ENCODE data around the gene ACOXL. TPM values are rescaled to one million over a fixed set of nuclear protein-coding genes. Genes with fewer than 3 reads are reported as not detected.

ACOXL gene
- polyA plus RNA-seq, 3 donors: 0.35 TPM; not detected in 2

- TF ChIP-seq CTCF (IDR thresholded peaks at IDR 0.05): no peak
- no peaks in the 10 kb centered on the region for H3K36me3 Mint-ChIP-seq
Measured at GRCh38 chr2:110848071-110848470, 115.7 kb downstream of the ACOXL start.

GRCh38 chr2:110848519-110849030, 116.2 kb downstream of the ACOXL start:
- no peaks in the 10 kb centered on the region for H3K36me3 Mint-ChIP-seq
- Histone ChIP-seq H3K4me1 (ENCODE audit: control insufficient read depth in 1 of 2, insufficient read depth in 2 of 2, low read length in 2 of 2) (peaks cover 8 to 12% of the 10 kb centered on the region in 2 donors), H3K27ac (ENCODE audit: low read depth in 1 of 2, low read length in 2 of 2) (no peak overlapping the region), H4K20me1 (ENCODE audit: insufficient read depth, low read length) (no peaks in the 10 kb centered on the region), H3K27me3 (ENCODE audit: control insufficient read depth in 2 of 2, insufficient read depth in 2 of 2, low read length in 2 of 2) (no peaks in the 10 kb centered on the region), H3K9ac (ENCODE audit: insufficient read depth, low read length, poor library complexity, severe bottlenecking) (no peak overlapping the region), H3K4me3 (replicated peaks in 1 of 3; ENCODE audit: low read depth in 2 of 3, low read length in 3 of 3) (no peak overlapping the region), H3K4me2 (replicated peaks; ENCODE audit: extremely low read depth, low read length, poor library complexity, severe bottlenecking) (no peak overlapping the region), H2AFZ (ENCODE audit: insufficient read depth, low read depth, low read length, poor library complexity, severe bottlenecking) (no peak overlapping the region), H3K79me2 (ENCODE audit: insufficient read depth, low read length) (no peaks in the 10 kb centered on the region), H3K9me3 (replicated peaks in 1 of 2; ENCODE audit: control insufficient read depth in 1 of 2, insufficient read depth in 1 of 2, low read length in 2 of 2) (no peaks in the 10 kb centered on the region), H3K36me3 (replicated peaks in 1 of 2; ENCODE audit: control insufficient read depth in 1 of 2, insufficient read depth in 2 of 2, low read length in 2 of 2) (no peaks in the 10 kb centered on the region)
- intact Hi-C loops (cut with micrococcal nuclease): no loop called here
- DNase-seq: no peak
- peaks cover 5 to 7% (median 6%) of the 10 kb centered on the region in 3 donors for H3K27me3 Mint-ChIP-seq (ENCODE audit: low read depth in 3 of 3)
- H3K27ac Mint-ChIP-seq: no peak overlapping the region
- TF ChIP-seq CTCF (IDR thresholded peaks at IDR 0.05): no peak
- H3K9me3 Mint-ChIP-seq: no peaks in the 10 kb centered on the region
- 73% methylated on average over 10 of the region's 13 CpGs for WGBS (ENCODE audit: insufficient coverage)
- no peak overlapping the region for H3K4me3 Mint-ChIP-seq
- H3K4me1 Mint-ChIP-seq: peaks cover 23% of the 10 kb centered on the region

More at GRCh38 chr2:110848071-110848470, 115.7 kb downstream of the ACOXL start:
- Histone ChIP-seq H3K4me1 (ENCODE audit: control insufficient read depth in 1 of 2, insufficient read depth in 2 of 2, low read length in 2 of 2) (peaks cover 8 to 12% of the 10 kb centered on the region in 2 donors), H3K27me3 (ENCODE audit: control insufficient read depth in 2 of 2, insufficient read depth in 2 of 2, low read length in 2 of 2) (no peaks in the 10 kb centered on the region), H3K27ac (ENCODE audit: low read depth in 1 of 2, low read length in 2 of 2) (no peak overlapping the region), H3K79me2 (ENCODE audit: insufficient read depth, low read length) (no peaks in the 10 kb centered on the region), H3K36me3 (replicated peaks in 1 of 2; ENCODE audit: control insufficient read depth in 1 of 2, insufficient read depth in 2 of 2, low read length in 2 of 2) (no peaks in the 10 kb centered on the region), H4K20me1 (ENCODE audit: insufficient read depth, low read length) (no peaks in the 10 kb centered on the region), H3K9me3 (replicated peaks in 1 of 2; ENCODE audit: control insufficient read depth in 1 of 2, insufficient read depth in 1 of 2, low read length in 2 of 2) (no peaks in the 10 kb centered on the region), H3K4me2 (replicated peaks; ENCODE audit: extremely low read depth, low read length, poor library complexity, severe bottlenecking) (no peak overlapping the region), H2AFZ (ENCODE audit: insufficient read depth, low read depth, low read length, poor library complexity, severe bottlenecking) (no peak overlapping the region), H3K4me3 (replicated peaks in 1 of 3; ENCODE audit: low read depth in 2 of 3, low read length in 3 of 3) (no peak overlapping the region), H3K9ac (ENCODE audit: insufficient read depth, low read length, poor library complexity, severe bottlenecking) (no peak overlapping the region)
- H3K27me3 Mint-ChIP-seq (ENCODE audit: low read depth in 3 of 3): peaks cover 5 to 7% (median 6%) of the 10 kb centered on the region in 3 donors
- DNase-seq: no peak
- no peaks in the 10 kb centered on the region for H3K9me3 Mint-ChIP-seq
- intact Hi-C loops (cut with micrococcal nuclease): no loop called here
- H3K4me1 Mint-ChIP-seq: peaks cover 22% of the 10 kb centered on the region
- WGBS (ENCODE audit: insufficient coverage): no CpG with 5 or more reads among the region's 2 CpGs
- H3K4me3 Mint-ChIP-seq: no peak overlapping the region
- H3K27ac Mint-ChIP-seq: no peak overlapping the region
